Neural cell (in vitro differentiated cells): Measurements from ENCODE around the gene PARD3B.

ENCODE experiments used
- CTCF ChIP-seq: fragments of 450-650 bp; IDR thresholded peaks from 2 replicates; pipeline ENCODE4 v1.5.1; 2014; ENCODE audit warnings: antibody characterized with exemption, mild to moderate bottlenecking, moderate library complexity; ENCODE audit not compliant: poor library complexity, severe bottlenecking
- EP300 ChIP-seq: fragments of 450-650 bp; conservative IDR thresholded peaks from 2 replicates; pipeline ENCODE4 v1.6.1; 2014; ENCODE audit warnings: antibody characterized with exemption, mild to moderate bottlenecking, moderate library complexity; ENCODE audit not compliant: poor library complexity, severe bottlenecking
- POLR2AphosphoS5 ChIP-seq: IDR thresholded peaks from 2 replicates; pipeline ENCODE4 v1.6.1; 2012
- TAF1 ChIP-seq: IDR thresholded peaks from 2 replicates; pipeline ENCODE4 v1.6.1; 2012; ENCODE audit warnings: low read depth

DNA sequence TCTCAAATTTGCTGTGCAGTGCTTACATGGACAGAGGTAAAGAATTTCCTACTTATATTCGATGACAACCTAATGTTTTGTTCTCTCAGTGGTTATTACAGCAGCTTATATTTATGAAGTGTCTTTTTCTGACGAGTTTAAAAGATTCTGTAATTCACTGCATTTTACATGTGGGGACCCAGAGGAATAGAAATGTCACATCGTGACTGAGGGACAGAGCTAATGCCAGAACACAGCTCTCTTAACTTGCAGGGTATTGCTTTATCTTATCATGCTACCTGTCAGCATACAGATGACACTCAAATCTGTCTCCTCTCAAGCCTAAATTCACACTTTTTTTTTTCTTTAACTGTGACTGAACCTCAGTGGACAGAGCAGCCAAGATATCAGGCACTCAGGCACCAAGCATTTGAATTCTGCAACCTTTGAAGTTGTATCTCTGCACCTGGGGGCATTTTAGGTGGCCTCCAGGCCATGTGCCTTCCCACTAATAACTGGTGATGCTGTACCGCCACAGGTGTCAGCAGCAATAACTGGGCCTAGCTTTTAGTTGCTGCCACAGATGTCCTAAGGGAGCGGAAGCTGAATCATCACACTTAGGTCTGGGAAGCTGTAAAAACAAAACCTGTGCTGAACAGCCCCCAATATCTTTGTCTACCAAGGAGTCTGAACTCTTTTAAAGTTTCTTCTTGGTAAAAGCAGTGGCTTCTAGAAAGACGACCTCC is 821.2 kb downstream of the PARD3B start:
- TF ChIP-seq CTCF (no peak), TAF1 (no peak), EP300 (peak; percentile 93), POLR2AphosphoS5 (peak; percentile 89)
